GM12891 (cell line): ENCODE results near the gene TGFBR3.

Source experiments
- DNase-seq: peaks from one replicate; pipeline ENCODE4 v3.0.0; 2011; ENCODE audit warnings: low spot score; ENCODE audit not compliant: insufficient read length
- FAIRE-seq: peaks from 2 replicates; lab custom pipeline; 2011; peaks lifted over from hg19 to GRCh38; lab: Jason Lieb, UNC
- PAX5 ChIP-seq: IDR thresholded peaks from 2 replicates; pipeline ENCODE4 v1.6.1; 2011; ENCODE audit warnings: low read length, moderate library complexity, mild to moderate bottlenecking; ENCODE audit not compliant: insufficient read depth, severe bottlenecking
- POLR2A ChIP-seq: IDR thresholded peaks from 2 replicates; pipeline ENCODE4 v1.6.1; 2011; ENCODE audit warnings: low read depth, low read length, control low read depth
- POLR2AphosphoS5 ChIP-seq: IDR thresholded peaks from 2 replicates; pipeline ENCODE4 v1.6.1; 2011; ENCODE audit warnings: low read depth, low read length, control low read depth
- POU2F2 ChIP-seq: IDR thresholded peaks from 2 replicates; pipeline ENCODE4 v1.6.1; 2011; ENCODE audit warnings: low read depth, mild to moderate bottlenecking, control low read depth, low read length, moderate library complexity
- SPI1 ChIP-seq: IDR thresholded peaks from 2 replicates; pipeline ENCODE4 v1.6.1; 2011; ENCODE audit warnings: low read depth, low read length, control low read depth
- TAF1 ChIP-seq: IDR thresholded peaks from 2 replicates; pipeline ENCODE4 v1.6.1; 2011; ENCODE audit warnings: low read depth, low read length, control low read depth

The TGFBR3 gene

GRCh38 chr1:91768120-91768519, 117.8 kb downstream of the TGFBR3 start:
- no peak for FAIRE-seq
- no peak for TF ChIP-seq POLR2A
- TF ChIP-seq SPI1 = no peak
- TF ChIP-seq PAX5 = no peak
- no peak for TF ChIP-seq TAF1

GRCh38 chr1:91766883-91767282, 119.1 kb downstream of the TGFBR3 start:
- FAIRE-seq = no peak
- TF ChIP-seq POLR2A = no peak
- no peak for TF ChIP-seq TAF1
- TF ChIP-seq SPI1 = no peak
- no peak for TF ChIP-seq POLR2AphosphoS5
- TF ChIP-seq PAX5 = no peak
- no peak for TF ChIP-seq POU2F2
- DNase-seq = no peak

More at GRCh38 chr1:91768120-91768519, 117.8 kb downstream of the TGFBR3 start:
- DNase-seq = no peak

GRCh38 chr1:91765880-91766443, 120.0 kb downstream of the TGFBR3 start:
- DNase-seq (no peak), FAIRE-seq (no peak)
- TF ChIP-seq PAX5 (no peak), POLR2A (no peak), SPI1 (no peak), POLR2AphosphoS5 (no peak), POU2F2 (no peak), TAF1 (no peak)

- TF ChIP-seq POU2F2 (no peak), TAF1 (no peak), POLR2A (no peak), SPI1 (no peak), POLR2AphosphoS5 (no peak), PAX5 (no peak)
- no peak for FAIRE-seq
- no peak for DNase-seq
Measured at GRCh38 chr1:91765293-91765692, 120.7 kb downstream of the TGFBR3 start.

- no peak for FAIRE-seq
Measured at GRCh38 chr1:91764471-91765115, 121.4 kb downstream of the TGFBR3 start.

GRCh38 chr1:91763252-91763651, 122.7 kb downstream of the TGFBR3 start:
- TF ChIP-seq POLR2AphosphoS5 = no peak
- no peak for TF ChIP-seq POU2F2
- TF ChIP-seq PAX5 = no peak
- no peak for TF ChIP-seq POLR2A
- TF ChIP-seq TAF1 = no peak
- TF ChIP-seq SPI1 = no peak
- FAIRE-seq (no peak), DNase-seq (no peak)

More at GRCh38 chr1:91764471-91765115, 121.4 kb downstream of the TGFBR3 start:
- no peak for TF ChIP-seq SPI1
- TF ChIP-seq POLR2AphosphoS5 = no peak
- TF ChIP-seq TAF1 = no peak
- no peak for TF ChIP-seq POLR2A
- TF ChIP-seq PAX5 = no peak
- TF ChIP-seq POU2F2 = no peak
- no peak for DNase-seq

- no peak for DNase-seq
- TF ChIP-seq PAX5 (no peak), POLR2A (no peak), SPI1 (no peak), POLR2AphosphoS5 (no peak), POU2F2 (no peak), TAF1 (no peak)
- no peak for FAIRE-seq
Measured at GRCh38 chr1:91761295-91761721, 124.6 kb downstream of the TGFBR3 start.

- DNase-seq = no peak
- no peak for TF ChIP-seq POLR2A
- TF ChIP-seq PAX5 = no peak
- TF ChIP-seq SPI1 = no peak
- TF ChIP-seq POU2F2 = no peak
- no peak for TF ChIP-seq POLR2AphosphoS5
- no peak for TF ChIP-seq TAF1
- FAIRE-seq = no peak
Measured at GRCh38 chr1:91760512-91760911, 125.4 kb downstream of the TGFBR3 start.

- FAIRE-seq = no peak
- no peak for DNase-seq
- TF ChIP-seq POLR2AphosphoS5 = no peak
- no peak for TF ChIP-seq POU2F2
- TF ChIP-seq POLR2A = no peak
- no peak for TF ChIP-seq TAF1
- no peak for TF ChIP-seq PAX5
- no peak for TF ChIP-seq SPI1
Measured at GRCh38 chr1:91759076-91759475, 126.9 kb downstream of the TGFBR3 start.
